ENCODE data around the gene METTL17. TPM values are rescaled to one million over a fixed set of nuclear protein-coding genes. Genes with fewer than 3 reads are reported as not detected.

The METTL17 gene
- total and polyA plus RNA-seq, 2 of the 13 experiments (the other 11 are each of a cell fraction or from before 2014, with no cell fraction given): 122 to 199 TPM

DNA sequence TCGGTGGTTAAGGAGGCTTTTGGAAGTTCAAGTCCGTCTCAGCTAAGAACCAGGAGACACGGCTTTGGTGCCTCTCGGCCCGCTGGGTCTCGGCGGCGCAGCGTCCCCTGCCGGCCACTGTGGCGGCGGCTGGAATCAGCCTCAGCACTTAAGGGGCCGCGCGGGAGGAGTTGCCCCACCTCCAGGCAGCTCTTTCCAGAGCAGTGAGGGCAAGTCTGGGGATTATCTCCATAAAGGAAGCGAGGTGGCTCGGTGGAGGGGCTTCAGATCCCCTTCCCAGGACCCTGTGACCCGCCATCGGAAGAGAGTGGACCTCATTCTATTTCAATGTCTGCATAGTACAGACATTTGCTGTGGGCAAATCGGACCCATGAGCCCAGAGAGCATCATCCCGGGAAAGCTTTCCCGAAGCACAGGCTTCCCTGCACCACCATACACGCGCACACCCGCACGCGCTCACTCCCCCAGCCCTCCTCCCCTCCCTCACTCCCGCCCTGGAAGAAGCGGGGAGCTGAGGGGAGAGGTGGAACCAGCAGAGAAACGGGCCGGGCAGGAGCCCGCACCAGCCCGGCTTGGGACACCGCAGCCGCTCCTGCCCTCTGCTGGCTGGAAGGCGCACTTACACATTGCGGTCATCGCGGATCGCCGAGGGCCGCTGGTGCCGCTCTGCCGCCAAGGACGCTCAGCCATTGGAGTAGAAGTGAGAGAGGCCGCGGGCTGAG lies 18.6 kb upstream of the METTL17 start (continued):
- TF ChIP-seq, protein P1, sequence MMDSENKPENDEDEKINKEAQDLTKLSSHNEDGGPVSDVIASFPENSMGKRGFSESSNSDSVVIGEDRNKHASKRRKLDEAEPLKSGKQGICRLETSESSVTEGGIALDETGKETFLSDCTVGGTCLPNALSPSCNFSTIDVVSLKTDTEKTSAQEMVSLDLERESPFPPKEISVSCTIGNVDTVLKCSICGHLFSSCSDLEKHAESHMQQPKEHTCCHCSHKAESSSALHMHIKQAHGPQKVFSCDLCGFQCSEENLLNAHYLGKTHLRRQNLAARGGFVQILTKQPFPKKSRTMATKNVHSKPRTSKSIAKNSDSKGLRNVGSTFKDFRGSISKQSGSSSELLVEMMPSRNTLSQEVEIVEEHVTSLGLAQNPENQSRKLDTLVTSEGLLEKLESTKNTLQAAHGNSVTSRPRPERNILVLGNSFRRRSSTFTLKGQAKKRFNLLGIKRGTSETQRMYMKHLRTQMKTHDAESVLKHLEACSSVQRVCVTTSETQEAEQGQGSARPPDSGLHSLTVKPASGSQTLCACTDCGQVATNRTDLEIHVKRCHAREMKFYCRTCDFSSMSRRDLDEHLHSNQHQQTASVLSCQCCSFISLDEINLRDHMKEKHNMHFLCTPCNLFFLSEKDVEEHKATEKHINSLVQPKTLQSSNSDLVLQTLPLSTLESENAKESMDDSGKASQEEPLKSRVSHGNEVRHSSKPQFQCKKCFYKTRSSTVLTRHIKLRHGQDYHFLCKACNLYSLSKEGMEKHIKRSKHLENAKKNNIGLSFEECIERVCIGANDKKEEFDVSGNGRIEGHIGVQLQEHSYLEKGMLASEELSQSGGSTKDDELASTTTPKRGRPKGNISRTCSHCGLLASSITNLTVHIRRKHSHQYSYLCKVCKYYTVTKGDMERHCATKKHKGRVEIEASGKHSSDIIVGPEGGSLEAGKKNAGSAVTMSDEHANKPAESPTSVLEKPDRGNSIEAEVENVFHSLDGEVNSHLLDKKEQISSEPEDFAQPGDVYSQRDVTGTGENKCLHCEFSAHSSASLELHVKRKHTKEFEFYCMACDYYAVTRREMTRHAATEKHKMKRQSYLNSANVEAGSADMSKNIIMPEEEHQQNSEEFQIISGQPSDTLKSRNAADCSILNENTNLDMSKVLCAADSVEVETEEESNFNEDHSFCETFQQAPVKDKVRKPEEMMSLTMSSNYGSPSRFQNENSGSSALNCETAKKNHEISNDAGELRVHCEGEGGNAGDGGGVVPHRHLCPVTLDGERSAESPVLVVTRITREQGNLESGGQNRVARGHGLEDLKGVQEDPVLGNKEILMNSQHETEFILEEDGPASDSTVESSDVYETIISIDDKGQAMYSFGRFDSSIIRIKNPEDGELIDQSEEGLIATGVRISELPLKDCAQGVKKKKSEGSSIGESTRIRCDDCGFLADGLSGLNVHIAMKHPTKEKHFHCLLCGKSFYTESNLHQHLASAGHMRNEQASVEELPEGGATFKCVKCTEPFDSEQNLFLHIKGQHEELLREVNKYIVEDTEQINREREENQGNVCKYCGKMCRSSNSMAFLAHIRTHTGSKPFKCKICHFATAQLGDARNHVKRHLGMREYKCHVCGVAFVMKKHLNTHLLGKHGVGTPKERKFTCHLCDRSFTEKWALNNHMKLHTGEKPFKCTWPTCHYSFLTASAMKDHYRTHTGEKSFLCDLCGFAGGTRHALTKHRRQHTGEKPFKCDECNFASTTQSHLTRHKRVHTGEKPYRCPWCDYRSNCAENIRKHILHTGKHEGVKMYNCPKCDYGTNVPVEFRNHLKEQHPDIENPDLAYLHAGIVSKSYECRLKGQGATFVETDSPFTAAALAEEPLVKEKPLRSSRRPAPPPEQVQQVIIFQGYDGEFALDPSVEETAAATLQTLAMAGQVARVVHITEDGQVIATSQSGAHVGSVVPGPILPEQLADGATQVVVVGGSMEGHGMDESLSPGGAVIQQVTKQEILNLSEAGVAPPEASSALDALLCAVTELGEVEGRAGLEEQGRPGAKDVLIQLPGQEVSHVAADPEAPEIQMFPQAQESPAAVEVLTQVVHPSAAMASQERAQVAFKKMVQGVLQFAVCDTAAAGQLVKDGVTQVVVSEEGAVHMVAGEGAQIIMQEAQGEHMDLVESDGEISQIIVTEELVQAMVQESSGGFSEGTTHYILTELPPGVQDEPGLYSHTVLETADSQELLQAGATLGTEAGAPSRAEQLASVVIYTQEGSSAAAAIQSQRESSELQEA (CRISPR knock-in tag; IDR thresholded peaks at IDR 0.05; ENCODE audit: not compliant biosample characterization): peak; percentile 65
- peak; percentile 55; the same call in 1 of the 2 replicates for TF ChIP-seq SP140L (CRISPR knock-in tag; IDR thresholded peaks at IDR 0.05; ENCODE audit: borderline replicate concordance)
- TF ChIP-seq ZFYVE20 (CRISPR knock-in tag; IDR thresholded peaks at IDR 0.05; ENCODE audit: borderline replicate concordance, low read depth): no peak
- TF ChIP-seq KLF13 (CRISPR knock-in tag; IDR thresholded peaks at IDR 0.05): no peak
- peak; percentile 78; the same call in 1 of the 2 replicates for TF ChIP-seq NRL (CRISPR knock-in tag; IDR thresholded peaks at IDR 0.05; ENCODE audit: borderline replicate concordance)
- TF ChIP-seq KDM2A (CRISPR knock-in tag; IDR thresholded peaks at IDR 0.05; ENCODE audit: borderline replicate concordance, low read depth): peak; percentile 94
- TF ChIP-seq MXI1 (IDR thresholded peaks at IDR 0.05; ENCODE audit: borderline replicate concordance, low read depth, low read length): no peak
- TF ChIP-seq, protein P2, sequence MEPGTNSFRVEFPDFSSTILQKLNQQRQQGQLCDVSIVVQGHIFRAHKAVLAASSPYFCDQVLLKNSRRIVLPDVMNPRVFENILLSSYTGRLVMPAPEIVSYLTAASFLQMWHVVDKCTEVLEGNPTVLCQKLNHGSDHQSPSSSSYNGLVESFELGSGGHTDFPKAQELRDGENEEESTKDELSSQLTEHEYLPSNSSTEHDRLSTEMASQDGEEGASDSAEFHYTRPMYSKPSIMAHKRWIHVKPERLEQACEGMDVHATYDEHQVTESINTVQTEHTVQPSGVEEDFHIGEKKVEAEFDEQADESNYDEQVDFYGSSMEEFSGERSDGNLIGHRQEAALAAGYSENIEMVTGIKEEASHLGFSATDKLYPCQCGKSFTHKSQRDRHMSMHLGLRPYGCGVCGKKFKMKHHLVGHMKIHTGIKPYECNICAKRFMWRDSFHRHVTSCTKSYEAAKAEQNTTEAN (CRISPR knock-in tag; conservative IDR thresholded peaks at IDR 0.05): peak; percentile 56; the same call in 1 of the 2 replicates
- peak; percentile 70 for TF ChIP-seq POGZ (CRISPR knock-in tag; IDR thresholded peaks at IDR 0.05)
- TF ChIP-seq ZFP36L2 (CRISPR knock-in tag; IDR thresholded peaks at IDR 0.05): 0 out of 2 replicates have a peak, but pooled peaks have one; percentile 47
- TF ChIP-seq RORA (CRISPR knock-in tag; IDR thresholded peaks at IDR 0.05): no peak
- TF ChIP-seq, protein P3, sequence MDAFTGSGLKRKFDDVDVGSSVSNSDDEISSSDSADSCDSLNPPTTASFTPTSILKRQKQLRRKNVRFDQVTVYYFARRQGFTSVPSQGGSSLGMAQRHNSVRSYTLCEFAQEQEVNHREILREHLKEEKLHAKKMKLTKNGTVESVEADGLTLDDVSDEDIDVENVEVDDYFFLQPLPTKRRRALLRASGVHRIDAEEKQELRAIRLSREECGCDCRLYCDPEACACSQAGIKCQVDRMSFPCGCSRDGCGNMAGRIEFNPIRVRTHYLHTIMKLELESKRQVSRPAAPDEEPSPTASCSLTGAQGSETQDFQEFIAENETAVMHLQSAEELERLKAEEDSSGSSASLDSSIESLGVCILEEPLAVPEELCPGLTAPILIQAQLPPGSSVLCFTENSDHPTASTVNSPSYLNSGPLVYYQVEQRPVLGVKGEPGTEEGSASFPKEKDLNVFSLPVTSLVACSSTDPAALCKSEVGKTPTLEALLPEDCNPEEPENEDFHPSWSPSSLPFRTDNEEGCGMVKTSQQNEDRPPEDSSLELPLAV (CRISPR knock-in tag; conservative IDR thresholded peaks at IDR 0.05; ENCODE audit: low read depth): no peak
- TF ChIP-seq ZMYM3 (CRISPR knock-in tag; IDR thresholded peaks at IDR 0.05): peak; percentile 22; the same call in 1 of the 2 replicates
- TF ChIP-seq, protein P4, sequence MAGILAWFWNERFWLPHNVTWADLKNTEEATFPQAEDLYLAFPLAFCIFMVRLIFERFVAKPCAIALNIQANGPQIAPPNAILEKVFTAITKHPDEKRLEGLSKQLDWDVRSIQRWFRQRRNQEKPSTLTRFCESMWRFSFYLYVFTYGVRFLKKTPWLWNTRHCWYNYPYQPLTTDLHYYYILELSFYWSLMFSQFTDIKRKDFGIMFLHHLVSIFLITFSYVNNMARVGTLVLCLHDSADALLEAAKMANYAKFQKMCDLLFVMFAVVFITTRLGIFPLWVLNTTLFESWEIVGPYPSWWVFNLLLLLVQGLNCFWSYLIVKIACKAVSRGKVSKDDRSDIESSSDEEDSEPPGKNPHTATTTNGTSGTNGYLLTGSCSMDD (CRISPR knock-in tag; IDR thresholded peaks at IDR 0.05): no peak
- no peak for TF ChIP-seq PAWR (CRISPR knock-in tag; IDR thresholded peaks at IDR 0.05; ENCODE audit: borderline replicate concordance)
- TF ChIP-seq ZNF891 (CRISPR knock-in tag; IDR thresholded peaks at IDR 0.05): peak; percentile 13; the same call in 1 of the 2 replicates
- no peak for TF ChIP-seq ARNT (IDR thresholded peaks at IDR 0.05)

Measured in HepG2 (cell line).